ENCODE results near the gene CRYGB.
"Not testable (repeated sequence)": the region's sequence is repeated elsewhere in the genome, so short reads cannot be mapped to it uniquely, and the experiment has no call there.

CRYGB gene

GRCh38 chr2:208112969-208113368 is 33.0 kb downstream of the CRYGB start:
- no peak for DNase-seq (ENCODE audit: low spot score)

- DNase-seq (ENCODE audit: low spot score) = not testable (repeated sequence)
Observed at GRCh38 chr2:208112273-208112745, 33.6 kb downstream of the CRYGB start.

GRCh38 chr2:208103616-208104015 is 42.3 kb downstream of the CRYGB start:
- no peak for DNase-seq (ENCODE audit: low spot score)

- DNase-seq (ENCODE audit: low spot score) = peak; percentile 23
Observed at GRCh38 chr2:208101716-208102631, 44.0 kb downstream of the CRYGB start.

GRCh38 chr2:208099682-208100470 is 46.1 kb downstream of the CRYGB start:
- DNase-seq (ENCODE audit: low spot score) = no peak

GRCh38 chr2:208098701-208099100 is 47.3 kb downstream of the CRYGB start:
- DNase-seq (ENCODE audit: low spot score) = not testable (repeated sequence)

- no peak for DNase-seq (ENCODE audit: low spot score)
Observed at GRCh38 chr2:208098267-208098666, 47.7 kb downstream of the CRYGB start.

GRCh38 chr2:208097801-208098200 is 48.2 kb downstream of the CRYGB start:
- DNase-seq (ENCODE audit: low spot score) = no peak

- no peak for DNase-seq (ENCODE audit: low spot score)
Observed at GRCh38 chr2:208097313-208097712, 48.6 kb downstream of the CRYGB start.

- DNase-seq (ENCODE audit: low spot score) = no peak
Observed at GRCh38 chr2:208096080-208096479, 49.9 kb downstream of the CRYGB start.

GRCh38 chr2:208093128-208093527 is 52.8 kb downstream of the CRYGB start:
- no peak for DNase-seq (ENCODE audit: low spot score)
